NCI-H69 (cell line): ENCODE data around the gene SIVA1.
"Not testable (repeated sequence)": the region's sequence is repeated elsewhere in the genome, so short reads cannot be mapped to it uniquely, and the experiment has no call there.

Experiments used
- DNase-seq: peaks from one replicate; lab custom pipeline; 2025; lab: John Stamatoyannopoulos, UW

Gene SIVA1

GRCh38 chr14:104734991-104735779 lies 17.8 kb upstream of the SIVA1 start:
- DNase-seq, result no peak

GRCh38 chr14:104735830-104736642 lies 16.9 kb upstream of the SIVA1 start:
- DNase-seq, result no peak

- DNase-seq, result no peak
Measured at GRCh38 chr14:104738375-104739019, 14.4 kb upstream of the SIVA1 start.

- DNase-seq, result no peak
Measured at GRCh38 chr14:104739026-104739425, 13.9 kb upstream of the SIVA1 start.

- peak; percentile 19 for DNase-seq
Measured at GRCh38 chr14:104739546-104740516, 13.1 kb upstream of the SIVA1 start.

GRCh38 chr14:104741108-104741802 lies 11.7 kb upstream of the SIVA1 start:
- DNase-seq, result no peak

GRCh38 chr14:104741803-104742251 lies 11.1 kb upstream of the SIVA1 start:
- no peak for DNase-seq

- DNase-seq, result no peak
Measured at GRCh38 chr14:104742586-104743455, 10.1 kb upstream of the SIVA1 start.

- no peak for DNase-seq
Measured at GRCh38 chr14:104743461-104744380, 9.2 kb upstream of the SIVA1 start.

- DNase-seq, result no peak
Measured at GRCh38 chr14:104744484-104744883, 8.5 kb upstream of the SIVA1 start.

GRCh38 chr14:104745431-104745830 lies 7.5 kb upstream of the SIVA1 start:
- DNase-seq, result no peak

- no peak for DNase-seq
Measured at GRCh38 chr14:104746071-104746545, 6.8 kb upstream of the SIVA1 start.

- DNase-seq, result peak; percentile 63
Measured at GRCh38 chr14:104746934-104747481, 5.9 kb upstream of the SIVA1 start.

- no peak for DNase-seq
Measured at GRCh38 chr14:104747876-104748275, 5.1 kb upstream of the SIVA1 start.

- peak; percentile 66 for DNase-seq
Measured at GRCh38 chr14:104749111-104749649, 3.8 kb upstream of the SIVA1 start.

- no peak for DNase-seq
Measured at GRCh38 chr14:104750056-104750752, 2.7 kb upstream of the SIVA1 start.

GRCh38 chr14:104750753-104751057 lies 2.2 kb upstream of the SIVA1 start:
- DNase-seq, result not testable (repeated sequence)
